A549 treated with GW870086 at 1 μM for 4 hours (cell line): ENCODE measurements around the gene MORN4. TPM values are rescaled to one million over a fixed set of nuclear protein-coding genes. Genes with fewer than 3 reads are reported as not detected.

Experiments
- total RNA-seq: library from RNA; stranded (reverse); fragments of 200-300 nt; extraction: Qiagen RNA extraction; gene quantifications from 5 replicates; pipeline ENCODE4 v1.2.3, GENCODE V29; 2022; ENCODE audit warnings: low read depth

Gene MORN4
- total RNA-seq, result 6.7 to 8.4 TPM (median 7.9 TPM) in 5 replicates

DNA sequence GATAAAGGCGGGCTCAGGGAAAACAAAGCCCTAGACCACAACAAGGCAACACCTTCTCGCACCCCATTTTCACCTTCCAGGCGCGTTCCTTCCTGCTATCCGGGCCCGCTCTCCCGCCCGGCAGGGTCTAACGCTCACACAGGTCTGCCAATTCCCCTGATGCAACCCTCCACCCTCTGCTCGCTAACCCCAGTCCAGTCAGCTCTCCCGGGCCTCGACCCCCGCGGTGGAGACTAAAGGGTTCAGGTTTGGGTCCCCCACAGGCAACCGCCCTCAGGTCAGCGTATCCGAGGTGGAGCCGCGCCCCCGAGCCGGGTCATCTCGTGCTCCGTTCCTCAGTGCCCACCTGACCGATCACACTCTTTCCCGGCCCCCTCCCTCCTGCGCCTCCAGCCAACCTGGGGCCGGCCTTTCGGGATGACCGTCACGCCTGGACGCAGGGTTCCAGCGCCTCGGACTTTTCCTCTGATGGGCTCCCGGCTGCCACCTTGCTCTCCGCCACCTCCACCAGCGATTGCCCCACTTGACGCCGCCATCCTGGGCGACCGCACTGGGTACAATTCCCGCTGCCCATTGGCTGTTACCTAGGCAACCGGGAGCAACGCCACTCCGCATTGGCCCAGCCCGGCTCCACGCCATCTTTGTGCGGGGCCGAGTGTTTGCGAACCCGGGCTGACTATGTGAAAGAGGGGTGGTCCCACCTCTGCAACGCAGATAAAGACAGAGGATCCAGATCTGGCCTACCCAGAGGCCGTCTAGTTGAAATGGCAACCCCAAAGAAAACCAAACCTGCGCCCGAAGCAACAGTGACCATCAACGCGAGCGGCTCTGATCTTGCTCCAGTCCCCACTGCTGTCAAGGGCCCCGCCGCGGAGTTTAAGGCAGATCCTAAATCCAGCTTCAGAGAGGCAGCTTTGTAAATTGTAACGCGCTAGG, at the start of gene MORN4:
Gene MORN4 (minus strand): TSS at position 552 of the 936 bp plus-strand sequence. CDS start 13,847 bp downstream, outside the sequence.

DNA sequence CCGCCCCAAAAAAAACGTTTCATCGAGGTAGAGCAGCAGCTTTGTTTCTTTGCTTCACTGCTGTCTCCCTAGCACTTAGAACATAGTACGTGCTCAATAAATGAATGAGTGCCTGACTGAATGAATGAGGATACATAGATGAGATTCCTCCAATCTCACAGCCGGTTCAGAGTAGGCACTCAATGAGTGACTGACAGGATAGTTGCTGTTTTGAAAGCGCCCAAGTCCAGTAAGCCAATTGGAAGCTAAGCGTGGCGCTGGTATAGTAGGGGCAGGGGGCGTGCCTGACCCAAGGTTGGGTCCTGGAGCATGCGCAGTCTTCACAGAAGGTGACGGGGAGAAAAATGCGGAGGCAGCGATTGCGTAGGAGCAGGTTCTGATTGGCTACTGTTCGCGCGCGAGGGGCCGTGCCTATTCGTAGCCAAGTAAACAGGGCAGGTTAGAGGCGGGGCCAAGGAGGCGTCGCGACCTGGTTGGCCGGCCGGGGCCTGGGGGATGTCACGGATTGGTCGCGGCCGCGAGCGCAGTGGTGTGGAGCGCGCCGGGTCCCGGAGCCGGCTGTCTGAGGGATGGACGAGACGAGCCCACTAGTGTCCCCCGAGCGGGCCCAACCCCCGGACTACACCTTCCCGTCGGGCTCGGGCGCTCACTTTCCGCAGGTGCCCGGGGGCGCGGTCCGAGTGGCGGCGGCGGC, 7.0 kb upstream of the MORN4 start, which contains the start of gene PI4K2A:
Gene PI4K2A (plus strand): TSS at position 498 of the 694 bp plus-strand sequence. CDS start 72 bp downstream, at position 570.

DNA sequence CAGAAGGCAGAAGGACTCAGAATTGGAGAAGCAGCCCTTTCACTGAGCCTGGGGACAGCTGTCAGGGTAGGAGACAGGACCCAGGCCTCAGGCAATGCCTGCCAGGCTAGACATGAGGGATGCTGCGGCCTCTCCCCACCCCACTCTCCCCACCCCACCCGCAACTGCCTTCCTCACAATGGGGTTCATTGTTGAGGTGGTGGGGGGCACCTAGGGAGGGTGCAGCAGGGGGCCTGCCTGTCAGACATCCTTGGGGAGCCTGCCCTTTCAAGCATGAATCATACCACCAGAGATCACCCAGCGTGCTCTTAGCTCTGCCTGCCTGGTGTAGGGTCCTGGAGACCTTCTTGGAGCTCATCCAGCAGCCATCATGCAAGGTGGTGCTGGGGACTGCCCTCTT, 43.8 kb downstream of the MORN4 start, which contains the start of gene C10orf62:
Gene C10orf62 (plus strand): TSS at position 243 of the 400 bp plus-strand sequence. CDS start 177 bp downstream, outside the sequence.

GRCh38 chr10:97584060-97584797, 49.1 kb downstream of the MORN4 start, which contains the start of gene HOGA1:
TSS of gene HOGA1 (plus strand) at chr10:97584389. CDS start at chr10:97584704, 315 bp downstream.

DNA sequence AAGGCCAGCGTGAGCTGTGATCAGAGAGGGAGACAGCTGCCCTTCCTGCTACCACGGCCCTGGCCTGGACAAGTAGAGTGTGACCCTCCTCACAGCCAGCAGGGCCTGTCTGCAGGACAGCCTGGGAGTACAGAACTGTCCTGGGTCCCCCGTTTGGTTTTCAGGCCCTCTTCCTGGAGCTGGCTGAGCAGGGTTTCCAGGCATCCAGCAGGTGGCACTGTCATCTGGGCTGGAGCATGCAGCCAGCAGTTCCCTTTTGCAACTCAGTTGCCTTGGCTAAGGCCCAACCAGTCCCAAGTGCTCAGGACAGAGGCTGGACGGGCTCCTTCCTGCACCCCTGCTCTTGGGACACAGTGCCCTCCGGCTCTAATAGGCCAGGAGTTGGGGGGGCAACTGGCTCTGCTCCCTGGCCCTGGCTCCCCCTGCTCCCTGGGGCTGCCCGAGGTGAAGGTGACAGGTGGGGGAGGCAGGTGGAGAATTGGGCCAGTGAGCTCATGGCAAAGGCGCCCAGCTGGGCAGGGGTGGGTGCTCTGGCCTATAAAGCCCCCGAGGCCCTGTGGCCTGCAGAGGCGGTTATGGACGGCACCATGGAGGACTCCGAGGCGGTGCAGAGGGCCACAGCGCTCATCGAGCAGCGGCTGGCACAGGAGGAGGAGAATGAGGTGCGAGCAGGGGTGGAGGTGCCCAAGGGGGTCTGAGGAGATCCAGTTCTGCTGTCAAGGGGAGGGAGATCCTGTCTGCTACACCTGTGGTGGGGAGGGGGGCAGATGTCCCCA, 60.9 kb downstream of the MORN4 start, which contains the start of gene ANKRD2:
Gene ANKRD2 (plus strand): TSS at position 566 of the 776 bp plus-strand sequence. CDS start 10 bp downstream, at position 576.

Other genes starting within 250 kb of the MORN4 start
- 48.0 to 66.6 TPM (median 55.2 TPM) in 5 replicates for gene RRP12, start 232.2 kb downstream of the MORN4 start, total RNA-seq
- gene PGAM1, start 207.3 kb downstream of the MORN4 start, total RNA-seq, result 576 to 654 TPM (median 631 TPM) in 5 replicates
- gene EXOSC1, start 187.5 kb downstream of the MORN4 start, total RNA-seq, result 54.2 to 61.9 TPM (median 54.7 TPM) in 5 replicates
- 42.5 to 52.2 TPM (median 50.0 TPM) in 5 replicates for gene ZDHHC16, start 187.3 kb downstream of the MORN4 start, total RNA-seq
- 40.1 to 48.4 TPM (median 45.7 TPM) in 5 replicates for gene MMS19, start 135.1 kb downstream of the MORN4 start, total RNA-seq
- gene UBTD1, start 134.6 kb downstream of the MORN4 start, total RNA-seq, result 16.5 to 19.5 TPM (median 18.7 TPM) in 5 replicates
- gene ANKRD2, start 60.7 kb downstream of the MORN4 start, total RNA-seq, result 4.2 to 6.9 TPM (median 4.9 TPM) in 5 replicates
- gene HOGA1, start 49.1 kb downstream of the MORN4 start, total RNA-seq, result 1.2 to 2.0 TPM (median 1.7 TPM) in 5 replicates
- gene C10orf62, start 43.8 kb downstream of the MORN4 start, total RNA-seq, result 0.11 TPM in 1 of 5 replicates, not detected in the others
- gene PI4K2A, start 7.2 kb upstream of the MORN4 start, total RNA-seq, result 20.2 to 23.4 TPM (median 22.6 TPM) in 5 replicates
- 86.3 to 139 TPM (median 117 TPM) in 5 replicates for gene AVPI1, start 53.7 kb upstream of the MORN4 start, total RNA-seq
- gene MARVELD1, start 80.2 kb upstream of the MORN4 start, total RNA-seq, result 43.7 to 55.5 TPM (median 52.8 TPM) in 5 replicates
- gene ZFYVE27, start 103.6 kb upstream of the MORN4 start, total RNA-seq, result 19.6 to 26.0 TPM (median 24.9 TPM) in 5 replicates
- gene SFRP5, start 138.5 kb upstream of the MORN4 start, total RNA-seq, result 1.8 to 2.5 TPM (median 2.1 TPM) in 5 replicates
- gene GOLGA7B, start 216.3 kb upstream of the MORN4 start, total RNA-seq, result 3.1 to 4.7 TPM (median 4.1 TPM) in 5 replicates